Astrocyte (in vitro differentiated cells and primary cell): ENCODE results near the gene COL2A1. TPM values are rescaled to one million over a fixed set of nuclear protein-coding genes. Genes with fewer than 3 reads are reported as not detected.
A peak's percentile ranks its signal among the peaks of the same experiment; 100 is the strongest.
"Not testable (repeated sequence)": the region's sequence is repeated elsewhere in the genome, so short reads cannot be mapped to it uniquely, and the experiment has no call there.

Experiments
- DNase-seq: peaks from one replicate; pipeline ENCODE4 v3.0.0-alpha.2; 2010; ENCODE audit warnings: low read depth
- FAIRE-seq: peaks from 2 replicates; lab custom pipeline; 2011; peaks lifted over from hg19 to GRCh38; lab: Jason Lieb, UNC
- H2AFZ ChIP-seq: 2 replicates; pipeline ENCODE4 v1.6.0; 2012; ENCODE audit warnings: low read depth, low read length, inconsistent platforms
- H3K27ac ChIP-seq: 2 replicates; pipeline ENCODE4 v1.5.1; 2011; ENCODE audit warnings: low read depth, low read length, inconsistent platforms
- H3K27me3 ChIP-seq: 2 replicates; pipeline ENCODE4 v1.6.0; 2011; ENCODE audit warnings: low read length, inconsistent platforms; ENCODE audit not compliant: insufficient read depth
- H3K36me3 ChIP-seq: 2 replicates; pipeline ENCODE4 v1.5.1; 2011; ENCODE audit warnings: low read length, inconsistent platforms; ENCODE audit not compliant: insufficient read depth
- H3K4me1 ChIP-seq: 2 replicates; pipeline ENCODE4 v1.5.1; 2011; ENCODE audit warnings: low read length, inconsistent platforms; ENCODE audit not compliant: insufficient read depth
- H3K4me2 ChIP-seq: 2 replicates; pipeline ENCODE4 v1.6.0; 2012; ENCODE audit warnings: low read length, inconsistent platforms
- H3K4me3 ChIP-seq: 2 replicates; pipeline ENCODE4 v1.5.1; 2011; ENCODE audit warnings: low read depth, mild to moderate bottlenecking, low read length, inconsistent platforms; ENCODE audit not compliant: insufficient read depth
- H3K79me2 ChIP-seq: 2 replicates; pipeline ENCODE4 v1.6.0; 2012; ENCODE audit warnings: mild to moderate bottlenecking, low read length, inconsistent platforms; ENCODE audit not compliant: insufficient read depth
- H3K9ac ChIP-seq: 2 replicates; pipeline ENCODE4 v1.6.0; 2012; ENCODE audit warnings: mild to moderate bottlenecking, low read length, inconsistent platforms
- H3K9me3 ChIP-seq: 2 replicates; pipeline ENCODE4 v1.5.1; 2012; ENCODE audit warnings: low read depth, mild to moderate bottlenecking, low read length, inconsistent platforms; ENCODE audit not compliant: insufficient read depth
- H4K20me1 ChIP-seq: 2 replicates; pipeline ENCODE4 v1.6.0; 2012; ENCODE audit warnings: low read length, inconsistent platforms; ENCODE audit not compliant: insufficient read depth
- H3K27ac Mint-ChIP-seq: one replicate; pipeline ENCODE4 v1.8.0; 2021; ENCODE audit warnings: mild to moderate bottlenecking, mixed read lengths; ENCODE audit not compliant: unreplicated experiment
- H3K27me3 Mint-ChIP-seq: one replicate; pipeline ENCODE4 v1.8.0; 2021; ENCODE audit warnings: low read depth, mixed read lengths; ENCODE audit not compliant: unreplicated experiment
- H3K36me3 Mint-ChIP-seq: one replicate; pipeline ENCODE4 v1.8.0; 2021; ENCODE audit warnings: low read depth, mixed read lengths; ENCODE audit not compliant: unreplicated experiment
- H3K4me1 Mint-ChIP-seq: one replicate; pipeline ENCODE4 v1.8.0; 2021; ENCODE audit warnings: low read depth, mixed read lengths; ENCODE audit not compliant: unreplicated experiment
- H3K4me3 Mint-ChIP-seq: one replicate; pipeline ENCODE4 v1.8.0; 2021; ENCODE audit warnings: mild to moderate bottlenecking, moderate library complexity, mixed read lengths; ENCODE audit not compliant: unreplicated experiment
- H3K9me3 Mint-ChIP-seq: one replicate; pipeline ENCODE4 v1.8.0; 2021; ENCODE audit warnings: mild to moderate bottlenecking, mixed read lengths; ENCODE audit not compliant: unreplicated experiment
- EZH2 ChIP-seq: IDR thresholded peaks from 2 replicates; pipeline ENCODE4 v1.6.1; 2012; ENCODE audit warnings: mild to moderate bottlenecking, low read length, inconsistent platforms; ENCODE audit not compliant: insufficient read depth
- total RNA-seq: library from RNA; stranded (reverse); gene quantifications from 2 replicates; pipeline ENCODE4 v1.2.1, GENCODE V29; 2021
- TF ChIP-seq, protein P1 (sequence below): IDR thresholded peaks from 2 replicates; pipeline ENCODE4 v1.5.1; 2011; ENCODE audit warnings: low read depth, mild to moderate bottlenecking, inconsistent platforms, low read length, moderate library complexity; ENCODE audit not compliant: insufficient read depth

Gene COL2A1
- total RNA-seq, 1 donor from 2014 or later: 20.3 TPM

DNA sequence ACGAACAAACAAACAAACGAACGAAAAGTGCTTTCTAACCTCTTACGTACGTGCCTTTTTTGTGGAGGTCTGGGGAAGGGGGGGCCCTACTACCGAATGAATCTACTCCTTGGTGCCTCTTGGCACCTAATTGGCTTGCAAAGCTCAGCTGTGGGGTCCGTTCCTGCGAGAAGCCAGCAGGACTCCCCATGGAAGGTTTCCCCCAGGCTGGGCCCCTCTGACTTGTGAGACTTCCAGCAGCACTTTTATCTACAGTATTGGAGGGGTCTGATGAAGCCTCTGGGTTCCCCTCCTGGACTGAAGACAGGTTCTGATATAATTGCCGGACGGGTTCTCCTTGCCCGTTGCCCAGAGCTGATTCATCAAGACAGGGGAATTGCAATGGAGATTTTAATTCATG, 42.1 kb downstream of the COL2A1 start:
- Mint-ChIP-seq H3K27ac (no peak overlapping the region), H3K9me3 (peaks cover 6% of the 10 kb centered on the region), H3K4me1 (no peaks in the 10 kb centered on the region), H3K27me3 (peaks cover 22% of the 10 kb centered on the region), H3K4me3 (peak overlapping the region; percentile 31), H3K36me3 (peaks cover 2% of the 10 kb centered on the region)
- Histone ChIP-seq H3K4me1 (peaks cover 4% of the 10 kb centered on the region), H3K27me3 (peaks cover 12% of the 10 kb centered on the region), H4K20me1 (no peaks in the 10 kb centered on the region), H3K4me3 (no peak overlapping the region), H3K79me2 (no peaks in the 10 kb centered on the region), H3K9ac (no peak overlapping the region), H3K36me3 (no peaks in the 10 kb centered on the region), H2AFZ (no peak overlapping the region), H3K9me3 (no peaks in the 10 kb centered on the region), H3K4me2 (no peak overlapping the region), H3K27ac (no peak overlapping the region)
- TF ChIP-seq, protein P1, sequence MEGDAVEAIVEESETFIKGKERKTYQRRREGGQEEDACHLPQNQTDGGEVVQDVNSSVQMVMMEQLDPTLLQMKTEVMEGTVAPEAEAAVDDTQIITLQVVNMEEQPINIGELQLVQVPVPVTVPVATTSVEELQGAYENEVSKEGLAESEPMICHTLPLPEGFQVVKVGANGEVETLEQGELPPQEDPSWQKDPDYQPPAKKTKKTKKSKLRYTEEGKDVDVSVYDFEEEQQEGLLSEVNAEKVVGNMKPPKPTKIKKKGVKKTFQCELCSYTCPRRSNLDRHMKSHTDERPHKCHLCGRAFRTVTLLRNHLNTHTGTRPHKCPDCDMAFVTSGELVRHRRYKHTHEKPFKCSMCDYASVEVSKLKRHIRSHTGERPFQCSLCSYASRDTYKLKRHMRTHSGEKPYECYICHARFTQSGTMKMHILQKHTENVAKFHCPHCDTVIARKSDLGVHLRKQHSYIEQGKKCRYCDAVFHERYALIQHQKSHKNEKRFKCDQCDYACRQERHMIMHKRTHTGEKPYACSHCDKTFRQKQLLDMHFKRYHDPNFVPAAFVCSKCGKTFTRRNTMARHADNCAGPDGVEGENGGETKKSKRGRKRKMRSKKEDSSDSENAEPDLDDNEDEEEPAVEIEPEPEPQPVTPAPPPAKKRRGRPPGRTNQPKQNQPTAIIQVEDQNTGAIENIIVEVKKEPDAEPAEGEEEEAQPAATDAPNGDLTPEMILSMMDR: no peak
- TF ChIP-seq EZH2: no peak
- FAIRE-seq (no peak), DNase-seq (no peak)

DNA sequence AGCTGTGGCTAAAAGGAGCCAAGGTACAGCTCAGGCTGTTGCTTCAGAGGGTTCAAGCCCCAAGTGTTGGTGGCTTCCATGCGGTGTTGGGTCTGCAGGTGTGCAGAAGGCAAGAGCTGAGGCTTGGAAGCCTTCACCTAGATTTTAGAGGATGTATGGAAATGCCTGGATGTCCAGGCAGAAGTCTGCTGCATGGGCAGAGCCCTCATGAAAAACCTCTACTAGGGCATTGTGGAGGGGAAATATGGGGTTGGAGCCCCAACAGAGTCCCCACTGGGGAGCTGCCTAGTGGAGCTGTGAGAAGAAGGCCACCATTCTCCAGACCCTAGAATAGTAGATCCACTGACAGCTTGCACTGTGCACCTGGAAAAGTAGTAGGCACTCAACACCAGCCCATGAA, 46.6 kb downstream of the COL2A1 start:
- H3K4me2 ChIP-seq, DNase-seq, H3K79me2 ChIP-seq, H3K4me1 ChIP-seq, FAIRE-seq, H3K9ac ChIP-seq, H2AFZ ChIP-seq, H3K27ac ChIP-seq, H3K27ac Mint-ChIP-seq, H4K20me1 ChIP-seq, H3K9me3 ChIP-seq, H3K4me3 Mint-ChIP-seq, H3K36me3 ChIP-seq, H3K9me3 Mint-ChIP-seq, H3K4me1 Mint-ChIP-seq, H3K36me3 Mint-ChIP-seq, H3K4me3 ChIP-seq: not testable (repeated sequence)
- peaks cover 28% of the 10 kb centered on the region for H3K27me3 ChIP-seq
- peaks cover 44% of the 10 kb centered on the region for H3K27me3 Mint-ChIP-seq

DNA sequence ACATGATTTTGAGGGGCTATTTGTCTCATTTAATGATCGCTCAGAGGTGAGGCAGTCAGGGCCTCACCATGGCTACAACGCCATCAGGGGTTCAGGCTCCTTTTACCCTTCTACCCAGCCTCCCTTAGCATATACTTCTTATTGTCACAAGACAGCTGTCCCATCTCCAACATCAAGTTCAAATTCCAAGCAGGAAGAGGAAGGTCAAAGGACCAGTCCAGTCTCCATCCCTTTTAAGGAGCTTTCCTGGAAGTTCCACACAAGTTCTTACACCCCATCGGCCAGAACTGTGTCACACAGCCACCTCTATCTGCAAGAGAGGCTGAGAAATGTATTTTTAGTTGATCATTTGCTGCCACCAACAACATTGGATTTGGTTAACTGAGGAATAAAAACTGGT, 49.2 kb downstream of the COL2A1 start:
- H3K4me1 Mint-ChIP-seq: peaks cover 6% of the 10 kb centered on the region

More for the DNA sequence above, 49.2 kb downstream of the COL2A1 start:
- no peaks in the 10 kb centered on the region for H3K36me3 Mint-ChIP-seq
- H3K27ac Mint-ChIP-seq: no peak overlapping the region
- FAIRE-seq: no peak
- H3K9me3 Mint-ChIP-seq: peaks cover 5% of the 10 kb centered on the region
- H3K4me2 ChIP-seq: no peak overlapping the region
- H3K4me3 ChIP-seq: no peak overlapping the region
- no peak overlapping the region for H3K27ac ChIP-seq
- no peak for TF ChIP-seq EZH2
- TF ChIP-seq, protein P1: no peak
- no peaks in the 10 kb centered on the region for H3K9me3 ChIP-seq
- H3K9ac ChIP-seq: no peak overlapping the region
- no peaks in the 10 kb centered on the region for H3K4me1 ChIP-seq
- peaks cover 18% of the 10 kb centered on the region for H3K27me3 ChIP-seq
- DNase-seq: no peak
- no peaks in the 10 kb centered on the region for H3K79me2 ChIP-seq
- no peak overlapping the region for H3K4me3 Mint-ChIP-seq
- no peak overlapping the region for H2AFZ ChIP-seq
- H3K27me3 Mint-ChIP-seq: peaks cover 48% of the 10 kb centered on the region
- H4K20me1 ChIP-seq: no peaks in the 10 kb centered on the region
- H3K36me3 ChIP-seq: no peaks in the 10 kb centered on the region
